ENCODE results near the gene MRTFA.

MRTFA gene

DNA sequence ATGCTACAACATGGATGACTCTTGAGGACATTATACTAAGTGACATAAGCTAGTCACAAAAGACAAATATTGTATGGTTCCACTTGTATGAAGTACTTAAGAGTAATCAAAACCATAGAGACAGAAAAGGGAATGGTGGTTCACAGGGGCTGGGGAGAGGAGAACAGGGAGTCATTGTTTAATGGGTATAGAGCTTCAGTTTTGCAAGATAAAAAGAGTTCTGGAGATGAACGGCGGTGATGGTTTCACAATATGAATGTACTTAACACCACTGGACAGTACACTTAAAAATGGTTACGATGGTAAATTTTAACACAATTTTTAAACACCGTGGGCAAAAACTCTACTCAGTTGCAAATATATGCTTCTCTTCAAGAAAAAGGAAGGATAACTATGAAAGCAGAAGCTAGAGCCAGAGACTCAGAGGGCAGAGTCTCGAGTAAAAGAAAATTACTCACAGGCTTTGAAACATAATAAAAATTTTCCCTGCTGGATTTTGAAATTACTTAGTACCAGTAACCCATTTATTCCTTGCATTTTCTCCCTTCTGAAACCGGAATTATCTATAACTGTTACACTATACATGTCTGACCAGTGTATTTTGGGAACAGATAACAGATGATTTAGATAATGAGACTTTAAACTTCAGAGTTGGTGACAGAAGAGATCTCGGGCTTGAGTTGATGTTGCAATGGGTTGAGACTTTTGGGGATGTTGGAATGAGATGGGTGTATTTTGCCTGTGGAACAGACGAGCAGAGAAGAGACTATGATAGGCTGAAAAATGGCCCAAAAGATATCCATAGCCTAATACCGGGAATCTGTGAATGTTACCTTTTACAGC is 15.0 kb downstream of the MRTFA start:
- FAIRE-seq (no peak), DNase-seq (ENCODE audit: insufficient read length) (no peak)
- TF ChIP-seq TAF1 (IDR thresholded peaks at IDR 0.05; ENCODE audit: borderline replicate concordance, low read depth, low read length) (no peak), POLR2AphosphoS5 (IDR thresholded peaks at IDR 0.05; ENCODE audit: low read depth, low read length) (no peak), POLR2A (IDR thresholded peaks at IDR 0.05; ENCODE audit: low read depth, low read length) (no peak)

DNA sequence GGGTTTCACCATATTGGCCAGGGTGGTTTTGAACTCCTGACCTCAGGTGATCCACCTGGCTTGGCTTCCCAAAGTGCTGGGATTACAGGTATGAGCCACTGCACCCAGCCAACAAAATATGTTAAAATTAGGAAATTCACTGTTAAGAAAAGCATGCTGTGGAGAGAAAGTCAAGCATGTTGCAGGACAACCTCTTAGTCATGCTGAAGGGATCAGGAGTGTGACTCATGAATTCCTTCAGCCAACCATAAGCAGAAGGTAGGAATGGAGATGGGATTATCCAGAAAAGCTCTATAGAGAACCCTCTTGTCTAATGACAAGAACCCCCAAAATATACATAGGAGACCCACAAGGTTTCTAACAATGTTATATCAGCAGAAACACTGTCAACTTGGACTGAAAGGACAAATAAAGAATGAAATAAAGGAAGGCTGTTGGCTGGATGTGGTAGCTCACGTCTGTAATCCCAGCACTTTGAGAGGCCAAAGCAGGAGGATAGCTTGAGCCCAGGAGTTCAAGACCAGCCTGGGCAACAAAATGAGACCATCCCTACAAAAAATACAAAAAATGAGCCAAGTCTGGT is 16.0 kb downstream of the MRTFA start:
- no peak for FAIRE-seq
- TF ChIP-seq TAF1 (IDR thresholded peaks at IDR 0.05; ENCODE audit: borderline replicate concordance, low read depth, low read length) (no peak), POLR2A (IDR thresholded peaks at IDR 0.05; ENCODE audit: low read depth, low read length) (no peak), POLR2AphosphoS5 (IDR thresholded peaks at IDR 0.05; ENCODE audit: low read depth, low read length) (no peak)
- DNase-seq (ENCODE audit: insufficient read length) = no peak

DNA sequence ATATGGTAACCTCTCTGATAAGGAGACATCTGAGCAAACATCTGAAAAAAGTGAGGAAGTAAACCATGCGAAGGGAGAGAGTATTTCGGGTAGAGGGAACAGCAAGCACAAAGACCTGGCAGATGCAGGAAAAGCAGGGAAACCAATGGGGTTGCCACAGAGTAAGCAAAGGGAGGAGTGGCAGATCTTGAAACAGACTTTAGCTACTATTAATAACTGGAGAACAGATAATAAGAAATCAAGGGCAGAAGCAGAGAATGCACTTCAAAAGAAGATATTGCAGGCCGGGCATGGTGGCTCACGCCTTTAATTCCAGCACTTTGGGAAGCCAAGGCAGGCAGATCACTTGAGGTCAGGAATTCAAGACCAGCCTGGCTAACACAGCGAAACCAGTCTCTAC is 18.1 kb downstream of the MRTFA start:
- DNase-seq (ENCODE audit: insufficient read length) = no peak
- FAIRE-seq = no peak
- TF ChIP-seq TAF1 (IDR thresholded peaks at IDR 0.05; ENCODE audit: borderline replicate concordance, low read depth, low read length) (no peak), POLR2AphosphoS5 (IDR thresholded peaks at IDR 0.05; ENCODE audit: low read depth, low read length) (no peak), POLR2A (IDR thresholded peaks at IDR 0.05; ENCODE audit: low read depth, low read length) (no peak)

DNA sequence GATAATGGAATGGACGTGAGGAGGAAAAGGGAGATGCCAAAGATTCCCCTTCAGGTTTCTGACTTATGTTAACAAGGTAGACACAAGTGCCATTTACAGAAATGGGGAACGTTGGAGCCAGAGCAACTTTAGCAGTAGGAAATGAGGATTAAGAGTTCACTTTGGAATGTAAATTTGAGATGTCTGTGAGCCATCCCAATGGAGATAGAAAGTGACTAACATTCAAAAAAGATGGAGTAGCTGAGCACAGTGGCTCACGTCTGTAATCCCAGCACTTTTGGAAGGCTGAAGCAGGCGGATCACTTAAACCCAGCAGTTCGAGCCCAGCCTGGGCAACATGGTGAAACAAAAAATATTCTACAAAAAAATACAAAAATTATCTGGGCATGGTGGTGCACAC is 19.9 kb downstream of the MRTFA start:
- FAIRE-seq = no peak
- no peak for TF ChIP-seq POLR2AphosphoS5 (IDR thresholded peaks at IDR 0.05; ENCODE audit: low read depth, low read length)
- TF ChIP-seq POLR2A (IDR thresholded peaks at IDR 0.05; ENCODE audit: low read depth, low read length) = no peak
- TF ChIP-seq TAF1 (IDR thresholded peaks at IDR 0.05; ENCODE audit: borderline replicate concordance, low read depth, low read length) = no peak
- DNase-seq (ENCODE audit: insufficient read length) = no peak

DNA sequence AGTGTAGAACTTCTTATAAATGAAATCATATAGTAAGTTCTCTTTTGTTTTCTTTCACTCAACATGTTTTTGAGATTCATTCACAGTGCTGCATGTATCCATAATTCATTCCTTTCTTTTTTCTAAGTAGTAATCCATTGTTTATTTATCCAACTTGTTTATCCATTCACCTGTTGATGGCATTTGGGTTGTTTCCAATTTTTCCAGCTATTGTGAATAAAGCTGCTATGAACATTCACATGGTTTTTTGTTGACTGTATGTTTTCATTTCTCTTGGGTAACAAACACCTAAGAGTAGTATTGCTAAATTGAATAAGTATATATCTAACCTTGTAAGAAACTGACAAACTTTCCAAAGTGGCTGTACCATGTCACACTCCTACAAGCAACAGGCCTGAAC is 23.5 kb downstream of the MRTFA start:
- FAIRE-seq (no peak), DNase-seq (ENCODE audit: insufficient read length) (no peak)
- TF ChIP-seq TAF1 (IDR thresholded peaks at IDR 0.05; ENCODE audit: borderline replicate concordance, low read depth, low read length) = no peak
- TF ChIP-seq POLR2AphosphoS5 (IDR thresholded peaks at IDR 0.05; ENCODE audit: low read depth, low read length) = no peak
- no peak for TF ChIP-seq POLR2A (IDR thresholded peaks at IDR 0.05; ENCODE audit: low read depth, low read length)

DNA sequence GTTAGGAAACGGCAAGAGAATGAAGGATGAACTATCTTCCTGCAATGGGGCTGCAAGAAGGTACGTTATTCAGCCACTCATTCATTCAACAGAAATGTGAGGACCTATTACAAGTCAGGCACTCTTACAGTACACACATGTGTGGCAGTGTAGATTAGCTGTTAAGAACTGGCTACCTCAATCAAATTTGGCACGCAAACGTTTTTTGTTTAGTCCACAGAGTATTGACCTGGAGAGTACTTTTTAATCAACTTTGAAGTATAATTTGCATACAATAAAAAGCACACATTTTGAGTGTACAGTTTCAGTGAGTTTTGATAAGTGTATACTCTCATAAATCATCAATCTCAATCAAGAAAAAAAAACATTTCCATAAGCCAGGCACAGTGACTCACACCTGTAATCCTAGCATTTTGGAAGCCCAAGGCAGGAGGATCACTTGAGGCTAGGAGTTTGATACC is 24.2 kb downstream of the MRTFA start:
- TF ChIP-seq POLR2AphosphoS5 (IDR thresholded peaks at IDR 0.05; ENCODE audit: low read depth, low read length) (no peak), POLR2A (IDR thresholded peaks at IDR 0.05; ENCODE audit: low read depth, low read length) (no peak), TAF1 (IDR thresholded peaks at IDR 0.05; ENCODE audit: borderline replicate concordance, low read depth, low read length) (no peak)
- FAIRE-seq = no peak
- no peak for DNase-seq (ENCODE audit: insufficient read length)

DNA sequence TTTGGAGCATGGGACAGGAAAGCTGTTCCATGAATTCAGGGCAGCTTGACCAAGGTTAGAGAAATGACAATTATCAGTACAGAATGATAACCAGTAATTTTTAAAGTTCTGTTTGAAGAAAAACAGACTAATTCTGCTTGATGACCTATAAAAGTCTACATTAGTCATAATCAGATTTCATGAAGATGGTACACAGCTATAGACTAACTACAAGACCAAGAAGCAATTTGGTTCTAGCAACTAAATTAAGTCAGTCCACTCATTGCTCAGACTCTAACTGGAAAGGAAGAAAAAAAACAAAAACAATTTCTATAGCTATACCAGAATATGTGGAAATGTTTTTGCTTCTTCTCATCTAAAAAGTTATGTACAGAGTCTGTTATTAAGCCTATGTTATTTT is 24.9 kb downstream of the MRTFA start:
- TF ChIP-seq POLR2A (IDR thresholded peaks at IDR 0.05; ENCODE audit: low read depth, low read length) (no peak), POLR2AphosphoS5 (IDR thresholded peaks at IDR 0.05; ENCODE audit: low read depth, low read length) (no peak), TAF1 (IDR thresholded peaks at IDR 0.05; ENCODE audit: borderline replicate concordance, low read depth, low read length) (no peak)
- DNase-seq (ENCODE audit: insufficient read length) (no peak), FAIRE-seq (peak; percentile 33)

DNA sequence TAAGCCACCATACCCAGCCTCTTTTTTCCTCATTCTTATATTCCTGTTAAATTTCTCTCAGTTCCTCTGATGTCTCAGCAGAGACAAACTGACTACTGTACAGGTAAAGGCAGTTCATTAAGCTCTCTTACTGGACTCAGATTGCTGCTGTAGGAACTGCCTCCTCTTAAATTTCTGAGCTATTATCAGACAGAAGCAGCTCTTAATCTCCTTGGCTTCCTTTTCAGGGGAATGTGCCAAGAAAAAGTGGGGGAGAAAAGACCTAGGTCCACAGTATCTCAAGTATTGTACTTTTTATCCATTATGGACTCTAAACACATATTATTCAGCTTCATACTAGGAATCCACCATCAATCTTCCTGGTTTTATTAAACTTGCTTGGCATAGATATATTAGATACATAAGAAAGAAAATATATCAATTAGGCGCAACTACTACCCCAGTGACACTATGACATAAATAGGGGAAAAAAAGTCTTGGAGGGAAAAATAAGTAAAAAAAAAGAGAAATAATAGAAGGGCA is 26.1 kb downstream of the MRTFA start:
- DNase-seq (ENCODE audit: insufficient read length) (no peak), FAIRE-seq (no peak)
- TF ChIP-seq POLR2A (IDR thresholded peaks at IDR 0.05; ENCODE audit: low read depth, low read length) (no peak), TAF1 (IDR thresholded peaks at IDR 0.05; ENCODE audit: borderline replicate concordance, low read depth, low read length) (no peak), POLR2AphosphoS5 (IDR thresholded peaks at IDR 0.05; ENCODE audit: low read depth, low read length) (no peak)

DNA sequence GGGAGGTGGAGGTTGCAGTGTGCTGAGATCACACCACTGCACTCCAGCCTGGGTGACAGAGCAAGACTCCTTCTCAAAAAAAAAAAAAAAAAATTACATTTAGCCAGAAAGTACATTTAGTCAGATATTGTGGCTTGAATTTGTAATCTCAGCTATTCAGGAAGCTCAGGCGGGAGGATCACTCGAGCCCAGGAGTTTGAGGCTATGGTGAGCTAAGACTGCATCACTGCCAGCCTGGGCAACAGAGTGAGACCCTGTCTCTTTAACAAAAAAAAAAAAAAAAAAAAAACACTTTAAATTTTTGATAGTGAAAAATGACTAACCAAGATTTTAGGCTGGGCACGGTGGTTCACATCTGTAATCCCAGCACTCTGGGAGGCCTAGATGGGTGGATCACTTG is 27.3 kb downstream of the MRTFA start:
- FAIRE-seq = no peak
- TF ChIP-seq POLR2AphosphoS5 (IDR thresholded peaks at IDR 0.05; ENCODE audit: low read depth, low read length) (no peak), POLR2A (IDR thresholded peaks at IDR 0.05; ENCODE audit: low read depth, low read length) (no peak), TAF1 (IDR thresholded peaks at IDR 0.05; ENCODE audit: borderline replicate concordance, low read depth, low read length) (no peak)
- no peak for DNase-seq (ENCODE audit: insufficient read length)

DNA sequence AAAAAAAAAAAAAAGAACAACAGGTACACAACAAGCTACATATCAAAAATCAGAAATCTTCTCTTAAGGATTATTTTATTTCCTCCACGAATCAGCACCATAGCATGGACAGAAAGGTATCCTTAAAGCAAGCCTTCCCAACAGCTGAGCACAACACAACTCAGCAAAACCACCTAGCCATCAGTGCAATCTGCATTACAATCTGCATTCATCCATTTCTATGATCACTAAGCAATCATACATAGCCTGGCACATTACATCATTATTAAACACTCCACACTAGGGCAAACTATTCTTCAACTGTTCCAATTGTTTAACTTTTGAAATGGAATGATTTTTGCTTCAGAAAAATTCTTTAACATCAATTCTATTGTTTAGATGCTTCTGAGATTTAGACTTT is 29.0 kb downstream of the MRTFA start:
- no peak for FAIRE-seq
- TF ChIP-seq POLR2A (IDR thresholded peaks at IDR 0.05; ENCODE audit: low read depth, low read length) = no peak
- no peak for TF ChIP-seq POLR2AphosphoS5 (IDR thresholded peaks at IDR 0.05; ENCODE audit: low read depth, low read length)
- no peak for TF ChIP-seq TAF1 (IDR thresholded peaks at IDR 0.05; ENCODE audit: borderline replicate concordance, low read depth, low read length)

DNA sequence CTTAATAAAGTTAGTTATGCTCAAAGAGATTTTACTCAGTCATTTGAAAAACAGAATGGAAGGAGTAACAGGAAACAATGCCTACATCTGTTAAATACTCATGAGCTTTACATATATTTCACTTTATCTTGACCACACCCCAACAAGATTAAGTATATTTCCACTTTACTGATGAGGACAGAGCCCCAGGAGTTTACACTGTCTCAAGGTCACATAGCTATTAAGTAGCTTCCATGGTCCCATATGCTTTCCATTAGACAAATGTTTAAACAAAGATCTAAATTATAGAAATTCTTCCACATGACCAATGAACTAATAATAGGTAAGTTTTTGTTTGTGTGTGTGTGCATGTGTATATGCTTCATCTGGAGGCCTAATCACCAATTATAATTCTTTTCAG is 30.2 kb downstream of the MRTFA start:
- no peak for DNase-seq (ENCODE audit: insufficient read length)
- TF ChIP-seq POLR2A (IDR thresholded peaks at IDR 0.05; ENCODE audit: low read depth, low read length) (no peak), TAF1 (IDR thresholded peaks at IDR 0.05; ENCODE audit: borderline replicate concordance, low read depth, low read length) (no peak), POLR2AphosphoS5 (IDR thresholded peaks at IDR 0.05; ENCODE audit: low read depth, low read length) (no peak)
- FAIRE-seq = no peak

More for the DNA sequence above, 29.0 kb downstream of the MRTFA start:
- DNase-seq (ENCODE audit: insufficient read length) = no peak

DNA sequence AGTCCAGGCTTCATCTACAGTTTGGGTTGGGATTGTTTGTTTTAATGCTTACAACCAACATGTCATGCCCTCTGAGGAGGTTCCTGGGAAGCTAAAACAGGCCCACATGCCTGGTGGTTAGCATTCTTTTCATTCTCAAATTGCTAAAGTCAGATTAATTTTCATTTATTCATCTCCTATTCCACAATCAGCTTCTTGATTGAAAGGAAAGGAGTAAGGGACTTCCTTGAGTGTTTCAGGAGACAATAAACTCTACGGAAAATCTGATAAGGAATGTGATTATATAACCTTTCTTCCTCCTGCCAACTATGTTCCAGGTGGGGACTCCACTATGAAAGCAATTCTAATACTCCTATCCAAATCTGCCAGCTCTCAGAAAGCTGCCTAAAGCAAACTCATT is 30.8 kb downstream of the MRTFA start:
- FAIRE-seq = no peak
- TF ChIP-seq POLR2A (IDR thresholded peaks at IDR 0.05; ENCODE audit: low read depth, low read length) (no peak), POLR2AphosphoS5 (IDR thresholded peaks at IDR 0.05; ENCODE audit: low read depth, low read length) (no peak), TAF1 (IDR thresholded peaks at IDR 0.05; ENCODE audit: borderline replicate concordance, low read depth, low read length) (no peak)
- DNase-seq (ENCODE audit: insufficient read length) = no peak
